GM18526 (cell line): ENCODE measurements around the gene BLVRB.

Source experiments
- POLR2A ChIP-seq: IDR thresholded peaks from 3 replicates; pipeline ENCODE4 v1.6.1; 2011; ENCODE audit not compliant: insufficient read length; ENCODE audit errors: extremely low read depth

The BLVRB gene

DNA sequence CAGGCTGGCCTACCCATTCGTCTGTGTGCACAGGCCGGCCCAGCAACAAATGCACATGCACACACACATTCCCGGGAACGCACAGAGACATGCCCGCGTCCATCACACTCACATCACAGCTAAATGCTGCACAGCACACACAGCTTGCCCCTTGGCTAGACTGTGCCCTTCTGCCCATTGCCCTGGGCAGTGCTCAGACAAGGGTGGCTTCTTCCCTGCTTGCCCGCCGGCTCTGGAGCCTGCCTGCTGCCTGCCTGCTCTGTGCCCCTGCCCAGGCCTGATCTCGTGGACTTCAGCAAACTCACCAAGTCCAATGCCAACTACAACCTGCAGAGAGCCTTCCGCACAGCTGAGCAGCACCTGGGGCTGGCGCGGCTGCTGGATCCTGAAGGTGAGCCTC is 31.7 kb upstream of the BLVRB start:
- no peak for TF ChIP-seq POLR2A

DNA sequence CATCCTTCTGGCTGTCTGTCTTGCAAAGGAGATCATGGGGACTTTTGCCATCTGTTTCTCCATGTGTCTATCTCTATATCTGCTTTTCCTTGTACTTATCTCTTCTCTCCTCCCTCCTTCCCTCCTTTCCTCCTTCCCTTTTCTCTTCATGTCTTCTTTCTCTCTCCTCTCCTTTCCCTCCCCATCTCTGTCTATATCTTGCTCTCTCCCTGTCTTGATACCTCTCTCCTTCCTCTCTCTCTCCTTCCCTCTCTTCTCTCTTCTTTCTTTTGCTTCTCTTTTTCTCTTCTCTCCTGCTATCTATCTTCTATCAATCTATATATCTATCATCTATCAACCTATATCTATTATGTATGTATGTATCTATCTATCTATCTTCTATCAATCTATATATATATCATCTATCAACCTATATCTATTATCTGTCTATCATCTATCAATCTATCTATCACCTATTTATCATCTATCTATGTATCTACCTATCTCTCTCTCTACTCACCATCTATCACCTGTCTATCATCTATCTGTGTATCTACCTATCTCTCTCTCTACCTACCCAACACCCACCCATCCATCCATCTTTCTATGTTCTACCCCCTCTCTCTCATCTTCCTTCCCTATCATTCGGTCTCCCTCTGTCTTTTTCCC is 28.8 kb upstream of the BLVRB start:
- no peak for TF ChIP-seq POLR2A

DNA sequence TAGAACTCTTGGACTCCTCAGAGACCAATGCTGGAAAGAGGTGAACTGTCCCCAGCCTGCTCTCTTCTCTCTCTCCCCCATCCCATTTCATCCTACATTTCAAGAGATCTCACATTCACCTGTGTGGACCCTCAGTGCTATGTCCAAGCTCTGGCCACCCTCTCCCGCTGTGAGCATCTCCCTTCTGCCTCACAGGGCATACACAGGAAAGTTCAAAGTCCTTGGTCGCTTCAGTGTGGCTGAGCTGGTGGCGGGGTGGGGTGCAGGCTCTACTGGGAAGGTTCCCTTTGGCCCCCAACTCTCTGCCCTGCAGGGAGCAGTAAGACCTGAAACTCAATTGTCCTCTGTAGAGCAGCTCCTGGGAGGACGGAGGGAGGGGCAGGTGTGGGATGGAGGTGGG is 28.2 kb upstream of the BLVRB start:
- no peak for TF ChIP-seq POLR2A

DNA sequence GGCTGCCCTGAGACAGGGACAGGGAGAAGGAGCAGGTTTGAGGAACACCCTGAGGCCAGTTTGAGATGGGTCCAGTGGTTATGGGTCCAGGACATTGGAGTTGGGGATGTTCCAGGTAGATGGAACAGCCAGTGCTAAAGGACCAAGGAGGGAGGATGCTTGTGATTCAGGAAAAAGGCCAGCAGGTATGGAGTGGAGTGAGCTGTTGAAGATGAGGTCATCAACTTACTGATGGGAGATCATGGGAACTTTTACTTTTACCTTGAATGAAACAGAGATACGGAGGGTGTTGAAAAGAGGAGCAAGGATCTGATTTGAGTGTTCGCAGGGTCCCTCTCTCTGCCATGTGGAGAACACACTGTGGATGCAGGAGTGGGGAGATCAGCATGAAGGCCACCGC is 26.7 kb upstream of the BLVRB start:
- no peak for TF ChIP-seq POLR2A

DNA sequence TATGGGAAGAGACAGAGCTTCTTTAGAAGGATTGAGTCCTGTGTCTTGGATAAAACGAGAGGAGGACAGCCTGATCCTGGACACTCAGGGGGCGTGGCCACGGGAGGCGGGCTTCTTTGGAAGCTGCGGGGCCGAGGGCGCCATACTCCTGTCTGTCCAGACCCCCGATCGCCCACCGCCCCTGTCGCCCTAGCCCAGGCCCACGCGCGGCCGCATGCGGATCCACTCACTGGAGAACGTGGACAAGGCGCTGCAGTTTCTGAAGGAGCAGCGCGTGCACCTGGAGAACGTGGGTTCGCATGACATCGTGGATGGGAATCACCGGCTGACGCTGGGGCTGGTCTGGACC is 24.3 kb upstream of the BLVRB start:
- no peak for TF ChIP-seq POLR2A

DNA sequence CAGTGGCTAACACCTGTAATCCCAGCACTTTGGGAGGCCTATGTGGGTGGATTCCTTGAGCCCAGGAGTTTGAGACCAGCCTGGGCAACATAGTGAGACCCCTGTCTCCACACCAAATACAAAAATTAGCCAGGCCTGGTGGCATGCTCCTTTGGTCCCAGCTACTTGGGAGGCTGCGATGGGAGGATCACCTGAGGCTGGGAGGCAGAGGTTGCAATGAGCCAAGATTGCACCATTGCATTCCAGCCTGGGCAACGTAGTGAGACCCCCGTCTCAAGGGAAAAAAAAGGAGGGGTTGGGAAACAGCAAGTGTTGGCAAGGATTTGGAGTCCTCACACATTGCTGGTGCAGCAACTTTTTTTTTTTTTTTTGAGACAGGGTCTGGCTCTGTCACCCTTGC is 20.5 kb upstream of the BLVRB start:
- no peak for TF ChIP-seq POLR2A

DNA sequence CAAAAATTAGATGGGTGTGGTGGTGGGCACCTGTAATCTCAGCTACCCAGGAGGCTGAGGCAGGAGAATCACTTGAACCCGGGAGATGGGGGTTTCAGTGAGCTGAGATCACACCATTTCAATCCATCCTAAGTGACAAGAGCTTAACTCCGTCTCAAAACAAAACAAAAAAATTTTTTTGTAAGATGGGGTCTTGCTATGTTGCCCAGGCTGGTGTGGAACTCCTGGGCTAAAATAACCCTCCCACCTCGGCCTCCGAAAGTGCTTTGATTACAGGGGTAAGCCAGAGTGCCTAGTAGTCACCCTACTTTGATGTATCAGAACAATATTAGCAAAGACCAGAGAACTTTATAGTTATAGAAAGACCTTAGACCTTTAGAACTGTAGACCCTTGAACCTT is 9.2 kb upstream of the BLVRB start:
- TF ChIP-seq POLR2A: no peak

DNA sequence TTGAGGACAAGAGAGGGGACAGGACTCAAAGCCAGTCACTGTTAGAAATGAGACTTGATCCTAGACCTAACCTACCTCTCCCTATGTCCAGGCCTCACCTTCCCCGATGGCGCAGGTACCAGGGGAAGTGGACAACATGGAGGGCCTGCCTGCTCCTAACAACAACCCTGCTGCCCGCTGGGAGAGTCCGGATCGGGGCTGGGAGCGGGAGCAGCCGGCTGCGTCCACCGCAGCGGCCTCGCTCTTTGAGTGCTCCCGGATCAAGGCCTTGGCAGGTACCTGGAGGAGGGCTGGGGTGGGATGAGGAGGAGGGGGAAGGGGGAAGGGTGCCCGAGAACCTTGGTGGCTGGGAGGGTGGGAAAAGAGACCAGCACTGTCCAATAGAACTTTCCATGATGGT is 7.0 kb upstream of the BLVRB start:
- TF ChIP-seq POLR2A: no peak

DNA sequence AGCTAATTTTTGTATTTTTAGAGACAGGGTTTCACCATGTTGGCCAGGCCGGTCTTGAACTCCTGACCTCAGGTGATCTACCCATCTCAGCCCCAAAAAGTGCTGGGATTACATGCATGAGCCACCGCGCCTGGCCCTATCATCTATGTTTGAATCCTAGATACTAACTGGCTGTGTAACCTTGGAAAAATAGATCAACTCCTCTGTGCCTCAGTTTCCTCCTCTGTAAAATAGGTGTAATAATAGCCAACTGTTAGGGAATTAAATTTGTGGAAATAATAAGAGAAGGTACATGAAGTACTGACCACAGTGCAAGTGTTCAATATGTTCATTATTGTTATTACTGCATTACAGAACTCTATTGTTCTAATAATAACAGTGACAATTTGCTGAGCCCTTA is 5.6 kb upstream of the BLVRB start:
- no peak for TF ChIP-seq POLR2A

DNA sequence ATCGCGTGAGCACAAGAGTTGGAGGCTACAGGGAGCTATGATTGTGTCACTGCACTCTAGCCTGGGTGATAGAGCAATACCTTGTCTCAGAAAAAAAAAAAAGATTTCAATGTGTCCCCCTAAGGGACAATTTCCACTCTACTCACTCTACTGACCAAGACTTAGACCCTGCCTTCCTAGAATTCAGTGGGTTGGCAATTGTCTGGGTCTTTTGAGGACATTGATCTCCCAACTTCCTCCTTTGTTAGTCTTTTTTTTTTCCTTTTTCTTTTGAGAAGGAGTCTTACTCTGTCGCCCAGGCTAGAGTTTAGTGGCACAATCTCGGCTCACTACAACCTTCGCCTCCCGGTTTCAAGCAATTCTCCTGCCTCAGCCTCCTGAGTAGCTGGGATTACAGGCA is 3.5 kb upstream of the BLVRB start:
- TF ChIP-seq POLR2A: no peak

DNA sequence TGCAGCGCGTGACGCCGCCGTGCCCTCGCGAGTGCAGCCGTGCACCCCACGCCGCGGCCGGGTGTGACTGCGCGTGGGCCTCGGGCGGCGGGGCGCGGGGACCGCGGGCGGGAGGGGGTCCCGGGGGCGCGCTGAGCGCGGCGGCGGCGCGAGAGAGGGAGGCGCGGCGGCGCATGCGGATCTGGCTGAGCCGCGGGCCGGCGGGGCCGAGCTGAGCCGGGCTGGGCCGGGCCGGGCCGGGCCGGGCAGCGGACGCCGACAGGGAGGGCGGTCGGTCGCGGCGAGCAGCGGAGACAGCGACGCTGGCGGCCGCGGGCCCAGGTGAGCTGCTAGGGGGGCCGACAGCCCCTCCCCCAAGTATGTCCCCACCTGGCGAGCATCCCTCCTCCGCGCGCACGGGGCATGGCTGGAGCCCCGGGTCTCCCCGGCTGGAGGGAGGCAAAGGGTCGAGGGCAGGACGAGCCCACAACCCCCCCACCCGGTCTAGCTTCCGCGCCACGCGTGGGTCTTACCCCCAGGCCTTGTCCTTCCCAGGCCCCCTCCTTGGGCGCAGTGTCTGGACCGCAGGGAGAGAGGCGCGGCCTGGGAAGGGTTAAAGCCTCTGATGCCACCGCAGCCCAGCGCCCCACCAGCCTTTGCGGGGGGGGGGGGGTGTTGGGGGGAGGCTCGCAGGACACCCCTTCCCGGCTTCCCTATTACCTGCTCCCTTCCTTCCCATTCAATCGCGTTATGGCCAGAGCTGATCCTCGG is 1.6 kb upstream of the BLVRB start, which contains the start of gene SPTBN4:
SPTBN4 (plus strand) TSS at position 17 of the 750 bp plus-strand sequence. CDS start 5,621 bp downstream, outside the sequence.
- TF ChIP-seq POLR2A: no peak

DNA sequence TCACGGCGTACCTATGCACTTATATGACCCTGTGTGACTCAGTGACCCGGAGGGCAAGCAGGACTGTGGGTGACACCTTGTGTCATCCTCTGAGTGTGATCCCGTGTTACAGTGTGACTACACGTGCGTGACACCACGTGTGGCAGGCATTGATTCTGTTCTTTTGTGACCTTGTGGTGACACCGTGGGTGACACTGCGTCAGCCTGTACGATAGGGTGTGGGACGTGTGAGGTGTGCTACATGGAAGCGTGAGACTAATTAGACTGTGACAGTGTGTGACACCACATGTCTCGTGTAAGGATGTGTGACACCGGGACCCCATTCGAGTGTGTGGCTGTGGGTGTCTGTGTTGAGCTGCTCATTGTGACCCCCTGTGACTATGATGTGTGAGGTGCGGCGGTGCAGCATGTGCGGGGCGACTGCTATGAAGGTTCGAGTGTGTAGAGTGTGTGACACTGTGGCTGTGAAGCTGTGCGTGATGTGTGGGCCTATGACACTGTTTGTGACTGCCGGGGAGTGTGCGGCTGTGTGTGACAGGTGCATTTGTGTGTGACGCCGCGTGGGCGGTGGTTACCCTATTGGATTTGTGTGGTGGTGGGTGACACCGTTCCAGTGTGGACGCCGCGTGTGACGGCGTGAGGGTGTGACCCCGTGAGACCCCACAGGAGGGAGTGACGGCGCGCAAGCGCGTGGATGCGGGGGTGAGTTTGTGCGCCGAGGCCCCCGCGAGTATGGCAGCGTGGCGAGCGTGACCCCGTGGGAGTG is 857 bp upstream of the BLVRB start:
- TF ChIP-seq POLR2A: no peak

DNA sequence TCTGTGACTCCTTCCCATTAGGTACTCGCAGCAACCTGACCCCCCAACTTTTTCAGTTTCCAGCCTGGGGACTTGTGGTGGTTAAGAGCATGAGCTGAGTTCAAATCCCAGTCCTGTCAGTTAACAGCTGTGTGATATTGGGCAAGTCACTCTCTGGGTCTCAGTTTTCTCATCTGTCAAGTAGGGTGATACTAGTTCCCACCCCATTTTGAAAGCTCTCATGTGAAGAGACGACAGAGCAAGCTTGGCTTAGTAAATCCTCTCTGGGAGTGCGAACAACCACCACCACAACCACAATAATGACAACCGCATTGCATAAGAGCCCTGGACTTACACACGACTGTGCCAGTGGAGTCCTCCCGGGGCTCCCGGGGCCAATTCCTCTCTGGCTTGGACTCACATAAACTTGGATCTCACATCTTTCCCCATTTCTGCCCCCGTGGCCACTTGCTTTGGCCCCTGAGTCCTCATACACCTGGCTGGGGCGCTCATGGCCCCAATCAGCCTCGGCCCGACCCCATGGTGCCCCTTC is 454 bp downstream of the BLVRB start:
- no peak for TF ChIP-seq POLR2A

DNA sequence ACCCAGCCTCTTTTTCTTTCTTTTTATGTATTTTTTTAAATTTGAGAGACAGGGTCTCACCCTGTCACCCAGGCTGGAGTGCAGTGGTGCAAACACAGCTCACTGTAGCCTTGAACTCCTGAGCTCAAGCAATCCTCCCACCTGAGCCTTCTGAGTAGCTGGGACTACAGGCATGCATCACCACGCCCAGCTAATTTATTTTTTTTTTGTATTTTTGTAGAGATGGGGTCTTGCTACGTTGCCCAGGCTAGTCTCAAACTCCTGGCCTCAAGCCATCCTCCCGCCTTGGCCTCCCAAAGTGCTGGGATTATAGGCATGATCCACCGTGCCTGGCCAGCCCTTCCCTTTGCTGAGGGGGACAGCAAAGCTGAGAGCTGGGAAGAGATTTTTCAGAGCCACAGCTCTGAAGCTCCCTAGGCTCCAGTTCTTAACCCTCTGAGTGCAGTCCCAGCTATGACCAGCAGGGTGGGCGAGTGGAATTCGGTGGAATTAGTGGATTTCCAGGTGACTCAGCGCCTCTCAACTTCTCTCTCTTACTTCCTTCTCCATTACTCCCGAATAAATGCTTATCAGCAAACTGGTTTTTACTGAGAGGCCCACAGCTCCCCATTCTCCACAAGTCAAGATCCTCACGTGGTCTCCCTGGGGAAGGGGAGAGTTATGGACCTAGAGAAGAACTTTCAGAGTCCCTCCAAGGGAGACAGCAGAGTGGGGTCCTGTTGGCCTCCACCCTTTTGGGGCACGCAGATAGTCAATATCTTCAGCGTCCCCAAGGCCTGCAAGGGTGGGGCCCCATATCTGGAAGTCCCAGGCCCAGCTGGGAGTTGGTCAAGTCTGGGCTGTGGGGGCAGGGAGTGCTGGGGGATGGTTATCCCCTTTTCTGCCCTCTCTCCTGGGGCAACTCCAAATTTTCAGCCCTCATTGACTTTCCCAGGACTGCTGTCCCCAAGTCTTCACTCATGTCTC is 1.2 kb downstream of the BLVRB start:
- TF ChIP-seq POLR2A: no peak
